ENCODE results near the gene PCBP2. TPM values are rescaled to one million over a fixed set of nuclear protein-coding genes. Genes with fewer than 3 reads are reported as not detected.

Gene PCBP2
- total and polyA plus RNA-seq, 11 donors: 290 to 642 (median 478) TPM

DNA sequence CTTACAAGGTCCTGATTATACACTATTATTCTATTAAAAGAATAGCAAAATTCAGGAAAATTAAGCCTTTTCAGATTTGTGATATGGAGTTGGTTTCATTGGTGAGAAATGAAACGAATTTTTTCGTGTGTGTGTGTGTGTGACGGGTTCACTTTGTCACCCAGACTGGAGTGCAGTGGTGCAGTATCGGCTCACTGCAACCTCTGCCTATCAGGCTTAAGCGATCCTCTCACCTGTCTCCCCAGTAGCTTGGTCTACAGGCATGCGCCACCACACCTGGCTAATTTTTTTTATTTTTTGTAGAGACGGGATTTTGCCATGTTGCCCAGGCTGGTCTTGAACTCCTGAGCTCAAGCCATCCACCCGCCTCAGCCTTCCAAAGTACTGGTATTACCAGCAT is 9.7 kb downstream of the PCBP2 start:
- no peak for ATAC-seq
- no peak for TF ChIP-seq POLR2A (IDR thresholded peaks at IDR 0.05)
- TF ChIP-seq, protein P1, sequence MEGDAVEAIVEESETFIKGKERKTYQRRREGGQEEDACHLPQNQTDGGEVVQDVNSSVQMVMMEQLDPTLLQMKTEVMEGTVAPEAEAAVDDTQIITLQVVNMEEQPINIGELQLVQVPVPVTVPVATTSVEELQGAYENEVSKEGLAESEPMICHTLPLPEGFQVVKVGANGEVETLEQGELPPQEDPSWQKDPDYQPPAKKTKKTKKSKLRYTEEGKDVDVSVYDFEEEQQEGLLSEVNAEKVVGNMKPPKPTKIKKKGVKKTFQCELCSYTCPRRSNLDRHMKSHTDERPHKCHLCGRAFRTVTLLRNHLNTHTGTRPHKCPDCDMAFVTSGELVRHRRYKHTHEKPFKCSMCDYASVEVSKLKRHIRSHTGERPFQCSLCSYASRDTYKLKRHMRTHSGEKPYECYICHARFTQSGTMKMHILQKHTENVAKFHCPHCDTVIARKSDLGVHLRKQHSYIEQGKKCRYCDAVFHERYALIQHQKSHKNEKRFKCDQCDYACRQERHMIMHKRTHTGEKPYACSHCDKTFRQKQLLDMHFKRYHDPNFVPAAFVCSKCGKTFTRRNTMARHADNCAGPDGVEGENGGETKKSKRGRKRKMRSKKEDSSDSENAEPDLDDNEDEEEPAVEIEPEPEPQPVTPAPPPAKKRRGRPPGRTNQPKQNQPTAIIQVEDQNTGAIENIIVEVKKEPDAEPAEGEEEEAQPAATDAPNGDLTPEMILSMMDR (IDR thresholded peaks at IDR 0.05): no peak
- Histone ChIP-seq H3K36me3 (peaks cover 8 to 100% (median 100%) of the 10 kb centered on the region in 9 donors), H3K4me1 (peaks cover 2 to 81% (median 50%) of the 10 kb centered on the region in 12 donors), H3K27ac (peak overlapping the region in 10 of 12 donors; percentile 23 to 75 (median 53)), H3K9me3 (no peaks in the 10 kb centered on the region), H3K4me3 (peak overlapping the region in 2 of 12 donors; percentile 1 to 2), H3K27me3 (no peaks in the 10 kb centered on the region)
- DNase-seq: no peak
- intact Hi-C loops (cut with DNase I): loop anchor here in 2 of 10 donors (1.0 to 5.0 kb wide), 2 partner anchors 8 to 36 kb away; partner anchors contain the start of gene MAP3K12 (in 1 of the 2)
- 61 to 64% (median 63%) methylated on average over 8 of the region's 8 CpGs for WGBS, 4 donors

DNA sequence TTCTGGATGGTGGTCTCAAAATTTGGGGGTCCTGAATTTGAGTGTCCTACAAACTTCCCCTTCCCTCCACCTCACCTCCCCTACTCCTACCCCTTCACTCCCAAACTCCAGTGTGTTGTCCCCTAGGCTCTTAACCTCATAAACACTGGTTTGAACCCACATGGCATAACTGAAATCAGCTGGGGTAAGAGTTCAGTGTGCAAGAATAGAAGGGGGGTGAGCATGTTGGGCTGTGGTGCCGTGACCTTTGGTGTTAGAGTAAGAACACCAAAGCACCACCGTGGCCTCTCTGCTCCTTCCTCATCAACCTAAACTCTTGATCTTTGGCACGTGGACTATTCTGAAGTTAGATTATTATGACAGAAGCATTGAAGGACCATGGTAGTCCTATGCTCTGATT is 11.0 kb downstream of the PCBP2 start:
- DNase-seq (no peak), ATAC-seq (no peak)
- TF ChIP-seq, protein P1 (IDR thresholded peaks at IDR 0.05): no peak
- no peak for TF ChIP-seq POLR2A (IDR thresholded peaks at IDR 0.05)
- intact Hi-C loops (cut with DNase I): loop anchor here in 1 of 10 donors (5.0 kb wide), 1 partner anchor 34 kb away; the partner anchor contains the start of gene MAP3K12
- H3K9me3 ChIP-seq: no peaks in the 10 kb centered on the region
- no peak overlapping the region for H3K4me3 ChIP-seq
- WGBS, 4 donors: 51 to 62% (median 57%) methylated on average over 3 of the region's 3 CpGs
- peak overlapping the region in 9 of 12 donors; percentile 8 to 75 (median 44) for H3K27ac ChIP-seq
- peaks cover 8 to 100% (median 100%) of the 10 kb centered on the region in 9 donors for H3K36me3 ChIP-seq
- H3K4me1 ChIP-seq: peaks cover 2 to 81% (median 56%) of the 10 kb centered on the region in 12 donors
- no peaks in the 10 kb centered on the region for H3K27me3 ChIP-seq

DNA sequence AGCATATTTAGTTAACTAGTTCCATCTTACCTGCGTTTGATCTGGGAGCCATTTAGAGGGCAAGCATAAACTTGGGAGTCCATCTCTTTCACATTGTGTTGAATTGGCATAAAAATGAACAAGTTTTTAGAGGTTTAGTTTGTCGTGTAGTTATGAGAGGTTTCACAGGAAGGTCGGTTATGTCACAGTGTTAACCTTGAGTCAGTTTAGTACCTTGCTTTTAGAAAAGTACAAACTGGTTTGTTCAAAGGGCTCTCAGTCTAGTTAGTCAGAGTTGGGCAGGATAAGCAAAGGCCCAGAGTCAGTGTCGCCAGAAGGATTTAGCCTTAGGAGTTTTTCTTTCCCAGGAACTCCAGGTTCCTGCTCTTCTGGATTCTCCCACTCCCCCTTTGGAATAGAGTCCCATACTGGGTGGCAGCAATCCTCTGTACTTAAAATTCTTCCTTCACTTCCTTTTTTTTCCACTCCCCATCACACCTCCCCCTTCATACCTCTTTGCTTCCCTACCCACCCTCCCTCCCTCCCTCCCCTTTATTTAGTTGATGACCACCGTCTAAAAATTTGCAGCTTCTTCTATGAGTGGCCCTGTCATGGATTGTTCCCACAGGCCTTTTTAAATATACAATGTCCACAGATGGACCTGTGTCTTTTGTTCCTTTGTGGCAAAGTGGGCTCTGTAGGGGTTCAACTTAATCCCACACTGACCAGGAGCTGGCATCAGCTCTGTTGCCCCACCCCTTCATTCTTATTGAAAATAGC is 12.1 kb downstream of the PCBP2 start:
- Histone ChIP-seq H3K36me3 (peaks cover 8 to 100% (median 100%) of the 10 kb centered on the region in 9 donors), H3K27me3 (no peaks in the 10 kb centered on the region), H3K27ac (peak overlapping the region in 9 of 12 donors; percentile 16 to 75 (median 46)), H3K9me3 (no peaks in the 10 kb centered on the region), H3K4me3 (no peak overlapping the region), H3K4me1 (peaks cover 2 to 84% (median 57%) of the 10 kb centered on the region in 12 donors)
- ATAC-seq (no peak), DNase-seq (no peak)
- 33 to 45% (median 38%) methylated on average over 5 of the region's 5 CpGs for WGBS, 4 donors
- TF ChIP-seq, protein P1 (IDR thresholded peaks at IDR 0.05): no peak
- TF ChIP-seq POLR2A (IDR thresholded peaks at IDR 0.05): no peak
- intact Hi-C loops (cut with DNase I): loop anchor here in 1 of 10 donors (5.0 kb wide), 1 partner anchor 33 kb away; the partner anchor contains the start of gene MAP3K12
